GM19035 (cell line): ENCODE results near the gene PTH1R.
A peak's percentile ranks its signal among the peaks of the same experiment; 100 is the strongest.

Experiments used
- ATAC-seq: cut with Tn5 transposase; IDR thresholded peaks from one replicate; pipeline ENCODE4 v1.9.1; 2021; ENCODE audit not compliant: unreplicated experiment

The PTH1R gene

DNA sequence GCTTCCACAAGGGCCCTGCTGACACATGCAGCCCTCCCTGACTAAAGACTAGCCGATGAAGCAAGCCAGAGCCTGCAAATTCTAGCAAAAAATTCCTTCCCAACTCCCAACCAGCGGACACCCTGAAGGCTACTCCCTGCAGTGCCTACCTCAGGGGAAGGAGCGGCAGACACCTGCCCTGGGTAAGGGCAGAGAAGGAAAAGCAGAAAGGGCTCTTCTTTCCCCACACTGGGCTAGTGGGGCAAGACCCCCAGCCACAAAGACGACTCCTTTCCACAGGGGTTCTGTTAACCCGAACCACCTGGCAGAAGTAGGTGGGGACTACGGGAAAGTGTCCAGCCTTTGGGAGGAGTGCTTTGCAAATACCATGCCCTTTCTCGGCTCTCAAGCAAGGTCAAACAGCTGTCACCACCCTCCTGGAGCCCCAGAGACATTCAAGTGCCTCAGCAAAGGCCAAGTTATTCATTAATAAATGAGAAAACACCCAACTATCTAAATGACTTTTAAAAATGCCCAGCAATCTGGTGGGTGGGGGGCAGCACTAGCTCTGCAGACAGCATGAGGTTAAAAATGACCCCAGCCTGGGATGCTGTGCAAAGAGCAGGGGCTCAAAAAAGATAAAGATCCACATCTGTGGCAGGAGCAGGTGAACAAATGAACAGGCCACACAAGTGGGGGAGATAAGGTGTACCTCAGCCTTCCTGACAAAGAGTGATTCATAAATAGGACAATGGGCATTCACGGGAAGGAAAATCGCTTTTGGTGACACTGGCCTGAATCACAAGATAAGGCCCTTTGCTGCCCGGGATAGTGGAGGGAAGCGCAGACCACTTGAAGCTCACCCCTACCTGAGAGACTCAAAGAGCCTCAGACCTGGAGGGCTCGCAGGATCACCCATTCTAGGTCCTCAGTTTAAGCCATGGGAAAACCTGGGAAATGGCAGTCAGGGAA is 66.0 kb downstream of the PTH1R start:
- ATAC-seq: no peak

DNA sequence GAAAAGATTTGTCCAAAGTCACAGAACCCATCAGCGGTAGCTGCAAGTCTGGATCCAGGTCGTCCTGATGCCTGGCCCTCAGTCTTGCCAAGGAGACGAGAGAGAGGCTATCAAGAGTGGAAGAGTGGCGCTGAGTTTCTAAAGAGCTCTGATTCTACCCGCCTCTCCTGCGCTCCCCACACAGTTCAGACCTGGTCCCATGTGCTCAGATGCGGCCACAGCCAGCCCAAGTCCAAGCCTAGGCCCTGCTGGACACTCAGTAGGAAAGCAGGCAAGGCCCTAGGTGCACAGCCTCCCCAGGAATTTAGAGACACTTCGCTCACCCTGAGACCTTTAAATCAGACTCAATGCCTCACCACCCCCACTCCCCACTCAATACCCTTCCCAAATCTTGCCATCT is 66.7 kb downstream of the PTH1R start:
- no peak for ATAC-seq

DNA sequence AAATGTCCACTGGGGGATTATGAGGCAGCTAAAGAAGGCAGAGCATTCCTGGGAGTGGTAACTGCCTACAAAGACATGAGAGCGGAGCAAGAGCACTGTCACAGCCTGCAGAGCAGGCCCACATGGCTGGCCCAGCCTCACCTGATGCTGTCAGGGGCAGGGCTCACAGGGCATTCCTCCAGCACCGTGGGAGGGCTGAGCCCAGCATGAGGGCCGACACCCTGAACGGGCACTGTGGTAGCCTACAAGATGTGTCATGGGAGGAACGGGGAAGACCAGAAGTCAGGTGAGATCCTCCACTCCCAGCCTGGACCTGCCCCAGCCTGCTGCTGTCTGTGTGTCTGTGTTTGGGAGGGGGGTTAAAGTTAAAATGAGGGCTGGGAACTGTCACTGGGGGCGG is 68.9 kb downstream of the PTH1R start:
- ATAC-seq: no peak

DNA sequence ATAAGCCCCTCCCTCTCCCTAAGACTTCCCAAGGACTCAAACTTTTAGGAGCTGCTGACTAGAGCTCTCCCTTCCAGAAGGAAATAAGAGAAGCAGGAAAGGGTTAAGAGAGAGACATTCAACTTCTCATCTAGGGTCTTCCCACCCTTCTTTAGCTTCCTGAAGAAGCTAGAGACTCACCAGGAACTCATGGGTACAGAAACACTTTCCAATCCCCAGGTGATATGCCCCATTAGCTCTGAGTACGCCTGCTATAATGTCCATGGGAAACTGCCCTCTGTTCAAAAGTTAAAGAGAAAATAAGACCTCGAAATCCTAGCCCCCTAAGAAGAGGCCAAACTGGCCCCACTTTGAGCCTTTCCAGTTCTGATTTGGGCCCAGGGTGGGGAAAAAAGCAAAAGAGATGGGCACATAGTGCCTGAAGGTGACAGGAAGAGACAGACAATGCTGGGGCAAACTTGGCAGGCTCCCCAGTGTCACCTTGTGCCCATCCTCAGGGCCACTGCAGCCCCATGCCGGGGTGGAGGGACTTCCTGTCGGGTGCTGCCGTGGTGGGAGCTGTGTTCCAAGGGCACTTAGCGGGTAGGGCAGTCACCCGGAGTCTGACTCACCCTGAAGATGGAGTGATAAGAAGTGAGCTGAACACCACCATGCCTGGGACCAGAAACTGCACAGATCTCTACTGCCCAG is 69.5 kb downstream of the PTH1R start:
- ATAC-seq: no peak

DNA sequence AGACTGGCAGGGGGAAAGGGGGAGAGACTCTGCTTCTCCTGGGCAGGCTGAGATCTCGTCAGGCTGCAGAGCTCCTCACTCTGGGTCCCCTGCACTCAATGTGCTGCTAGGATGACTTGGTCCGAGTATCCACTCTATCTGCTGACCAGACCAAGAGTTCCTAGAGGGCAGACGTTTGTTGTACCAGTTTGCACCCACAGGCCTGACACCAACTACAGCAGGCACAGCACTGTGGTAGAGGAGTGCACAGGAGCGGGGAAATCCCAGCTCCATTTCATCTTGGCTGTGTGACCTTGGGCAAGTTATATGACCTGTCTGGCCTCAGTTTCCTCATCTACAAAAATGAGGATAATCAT is 70.0 kb downstream of the PTH1R start:
- ATAC-seq: no peak

DNA sequence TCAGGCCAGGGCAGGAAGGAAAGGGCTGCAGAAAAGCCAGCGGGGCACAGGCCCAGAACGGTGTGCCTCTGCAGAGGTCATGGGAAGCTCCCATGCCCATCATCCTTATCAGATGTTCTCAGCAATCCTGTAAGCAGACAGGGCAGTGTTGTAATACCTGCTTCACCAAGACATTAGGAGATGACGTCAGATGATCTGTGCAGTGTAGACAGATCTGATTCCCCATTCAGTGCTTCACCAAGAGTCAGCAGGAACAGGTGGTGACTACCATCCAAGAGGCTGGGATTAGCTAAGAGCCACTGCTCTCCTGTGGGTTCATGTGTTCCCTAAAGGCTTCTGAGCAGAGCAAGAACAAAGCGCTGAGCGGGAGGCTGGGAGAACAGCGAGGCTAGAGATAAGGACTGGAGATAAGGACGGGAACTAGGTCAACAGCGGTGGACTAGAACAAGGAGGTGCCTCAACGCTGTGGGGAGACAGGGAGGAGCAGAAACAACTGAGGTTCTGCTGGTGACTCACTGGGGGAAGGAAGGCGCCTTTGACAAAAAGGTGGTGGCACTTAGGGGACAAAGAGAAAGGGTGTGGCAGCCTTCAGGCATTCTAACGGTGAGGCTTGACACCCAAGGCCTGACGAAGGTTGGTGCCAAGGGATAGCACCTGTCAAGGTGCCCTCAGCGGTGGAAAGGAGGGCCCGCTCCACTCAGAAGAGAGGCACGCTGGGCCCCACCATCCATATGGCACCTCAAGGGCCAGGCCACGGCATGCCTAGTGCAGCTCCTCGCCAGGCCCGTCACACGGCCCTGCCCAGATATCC is 70.7 kb downstream of the PTH1R start:
- ATAC-seq: no peak

DNA sequence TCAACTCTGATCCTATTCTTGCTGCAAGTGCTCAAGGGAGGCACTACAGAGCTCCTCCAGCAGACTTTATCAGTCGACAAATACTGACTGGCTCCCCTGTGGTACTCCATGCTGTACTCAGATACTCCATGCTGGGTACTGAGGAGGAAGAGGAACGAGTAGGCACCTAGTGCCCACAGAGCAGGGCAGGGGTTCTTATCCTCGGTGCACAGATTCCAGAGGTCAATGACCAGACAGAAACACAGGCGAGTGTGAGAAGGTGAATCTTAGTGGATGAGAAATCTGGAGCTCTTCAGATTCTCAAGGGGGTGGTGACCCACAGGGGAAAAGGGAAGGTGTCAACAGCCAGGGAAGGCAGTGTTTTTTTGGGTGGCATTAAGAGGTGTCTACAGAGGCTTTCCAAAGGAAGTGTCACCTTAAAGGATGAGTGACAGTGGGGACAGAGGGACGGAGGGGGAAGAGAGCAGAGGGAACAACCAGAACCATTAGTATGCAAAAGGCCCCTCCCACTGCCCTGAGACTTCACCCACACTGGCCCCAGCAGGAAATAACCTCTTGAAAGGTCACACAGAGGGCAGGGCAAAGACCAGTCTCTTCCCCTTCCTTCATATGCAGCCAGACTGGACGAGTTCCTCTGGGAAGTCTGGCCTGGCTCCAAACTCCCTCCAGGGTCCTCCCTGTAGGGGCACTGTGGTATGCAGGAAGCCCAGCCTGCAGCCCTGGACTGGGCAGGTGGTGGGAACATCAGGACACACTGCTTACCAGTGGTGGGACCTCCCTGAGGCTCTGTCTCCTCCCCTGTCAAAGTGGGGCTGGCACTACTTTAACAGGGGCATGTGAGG is 71.5 kb downstream of the PTH1R start:
- ATAC-seq: peak; percentile 58

DNA sequence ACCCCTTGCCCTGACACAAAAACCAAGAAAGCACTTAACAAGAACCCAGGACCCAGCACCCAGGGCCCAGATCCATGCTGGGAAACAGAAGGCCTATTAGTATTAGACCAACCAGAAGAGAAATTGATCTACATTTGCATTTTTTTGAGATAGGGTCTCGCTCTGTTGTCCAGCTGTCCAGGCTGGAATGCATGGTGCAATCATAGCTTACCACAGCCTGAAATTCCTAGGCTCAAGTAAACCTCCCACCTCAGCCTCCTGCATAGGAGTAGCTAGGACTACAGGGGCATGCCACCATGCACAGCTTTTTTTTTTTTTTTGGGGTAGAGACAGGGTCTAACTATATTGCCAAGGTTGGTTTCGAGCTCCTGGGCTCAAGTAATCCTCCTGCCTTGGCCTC is 72.7 kb downstream of the PTH1R start:
- ATAC-seq: no peak

DNA sequence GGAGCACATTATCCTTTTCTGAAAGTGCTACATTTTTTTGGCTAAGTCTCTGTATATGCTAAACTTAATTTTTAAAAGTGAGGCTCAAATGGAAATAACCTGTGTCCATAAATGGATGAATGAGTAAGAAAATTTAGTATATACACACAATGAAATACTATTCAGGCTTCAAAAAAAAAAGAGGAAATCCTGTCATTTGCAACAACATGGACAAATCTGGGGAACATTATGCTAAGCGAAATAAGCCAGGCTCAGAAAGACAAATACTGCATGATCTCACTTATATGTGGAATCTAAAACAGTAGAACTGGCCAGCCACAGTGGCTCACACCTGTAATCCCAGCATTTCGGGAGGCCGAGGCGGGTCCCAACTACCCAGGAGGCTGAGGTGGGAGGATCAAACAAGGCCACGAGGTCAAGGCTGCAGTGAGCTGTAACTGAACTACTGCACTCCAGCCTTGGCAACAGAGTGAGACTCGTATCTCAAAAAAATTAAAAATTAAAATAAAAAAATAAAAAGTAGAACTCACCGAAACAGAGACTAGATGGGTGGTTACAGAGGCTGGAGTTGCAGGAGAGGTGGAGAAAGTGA is 73.2 kb downstream of the PTH1R start:
- no peak for ATAC-seq

DNA sequence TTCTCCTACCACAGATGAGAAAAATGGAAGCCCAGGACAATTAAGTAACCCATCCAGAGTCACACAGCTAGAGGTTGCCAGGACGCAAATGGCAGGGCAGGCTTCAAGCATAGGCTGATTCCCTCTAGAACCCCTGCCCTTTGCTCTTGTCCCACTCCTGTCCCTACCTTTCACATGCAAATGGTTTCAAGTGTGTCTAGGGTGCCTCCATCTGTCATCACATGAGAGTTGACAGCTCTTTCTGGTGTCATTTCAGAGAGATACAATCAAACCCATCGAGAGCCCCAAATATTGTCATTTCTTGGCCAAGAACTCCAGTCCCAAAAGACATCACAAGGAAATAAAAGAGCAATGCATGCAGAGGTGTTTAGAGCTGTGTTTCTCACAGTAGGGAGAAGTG is 75.3 kb downstream of the PTH1R start:
- no peak for ATAC-seq
